ENCODE data around the gene APBA2.
"Not testable (repeated sequence)": the region's sequence is repeated elsewhere in the genome, so short reads cannot be mapped to it uniquely, and the experiment has no call there.

The APBA2 gene

DNA sequence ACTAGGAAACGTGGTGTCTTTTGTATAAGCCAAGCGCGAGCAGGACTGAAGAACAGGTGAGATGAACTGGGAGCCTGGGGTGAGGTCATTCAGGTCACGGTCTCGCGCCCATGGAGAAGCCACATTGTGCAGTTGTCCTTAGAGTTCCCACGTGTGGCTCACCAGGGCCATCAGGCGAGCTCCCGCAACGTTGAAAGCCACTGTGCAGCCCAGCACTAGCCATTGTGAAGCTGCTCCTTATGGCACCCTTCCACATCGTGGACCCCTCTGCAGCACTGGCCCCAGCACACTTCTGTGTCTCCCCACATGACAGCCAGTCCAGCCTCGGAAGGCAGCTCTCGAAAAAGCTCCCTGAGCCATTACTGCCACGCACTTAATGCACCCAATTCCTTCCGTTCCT is 7.6 kb upstream of the APBA2 start:
- DNase-seq (ENCODE audit: low read depth), result no peak

DNA sequence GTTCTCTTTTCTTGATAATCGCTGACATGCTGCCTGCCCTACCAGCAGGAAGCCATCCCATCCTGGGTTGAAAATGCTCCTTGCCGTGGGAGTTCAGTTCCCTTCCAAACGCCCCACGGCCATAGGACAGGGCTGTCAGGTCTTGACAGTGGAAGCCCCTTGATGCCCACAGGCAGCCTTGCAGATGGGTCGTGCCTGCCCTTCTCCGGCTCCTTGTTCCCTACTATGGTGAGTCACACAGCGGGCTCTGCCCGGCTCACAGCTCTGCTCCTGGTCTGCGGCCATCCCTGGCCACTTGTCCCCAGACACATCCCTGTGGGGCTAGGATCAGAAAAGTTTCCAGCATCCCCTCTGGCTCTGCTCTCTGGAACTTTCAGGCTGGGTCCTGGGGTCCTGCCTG is 6.2 kb upstream of the APBA2 start:
- DNase-seq (ENCODE audit: low read depth), result no peak

DNA sequence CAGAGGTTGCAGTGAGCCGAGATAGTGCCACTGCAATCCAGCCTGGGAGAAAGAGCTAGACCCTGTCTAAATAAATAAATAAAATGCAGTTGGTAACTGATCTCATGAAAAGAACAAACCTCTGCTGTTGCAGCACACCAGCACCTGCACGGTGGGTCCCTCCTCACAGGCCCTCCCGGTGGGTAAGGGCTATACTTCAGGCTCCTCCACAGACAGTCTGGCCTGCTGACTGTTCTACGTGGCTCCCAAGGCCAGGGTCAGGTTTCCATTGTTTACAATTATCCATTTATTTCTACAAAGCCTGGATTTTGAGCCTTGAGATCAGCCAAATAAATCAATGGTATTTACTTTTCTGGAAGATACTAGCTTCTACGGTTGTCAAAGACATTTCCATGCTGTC is 5.1 kb upstream of the APBA2 start:
- no peak for DNase-seq (ENCODE audit: low read depth)

DNA sequence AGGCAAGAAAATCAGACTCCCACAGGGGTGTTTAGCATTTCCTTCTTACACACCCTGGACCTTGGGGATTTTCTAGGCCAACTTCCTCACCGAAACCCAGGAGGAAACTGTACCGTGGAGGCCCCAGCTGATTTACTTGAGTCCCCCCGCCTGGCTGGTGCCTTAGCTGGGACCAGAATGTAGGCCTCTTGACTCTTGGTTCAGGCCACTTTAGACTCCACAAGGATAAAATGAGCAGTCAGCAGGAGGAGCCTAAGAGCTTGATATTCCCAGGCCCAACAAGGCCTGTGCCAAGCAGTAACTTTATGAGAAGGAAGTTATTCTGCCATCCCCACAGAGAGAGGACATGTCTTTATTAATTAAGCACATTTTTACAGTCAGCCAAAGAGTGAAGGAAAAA is 4.6 kb upstream of the APBA2 start:
- DNase-seq (ENCODE audit: low read depth), result no peak

DNA sequence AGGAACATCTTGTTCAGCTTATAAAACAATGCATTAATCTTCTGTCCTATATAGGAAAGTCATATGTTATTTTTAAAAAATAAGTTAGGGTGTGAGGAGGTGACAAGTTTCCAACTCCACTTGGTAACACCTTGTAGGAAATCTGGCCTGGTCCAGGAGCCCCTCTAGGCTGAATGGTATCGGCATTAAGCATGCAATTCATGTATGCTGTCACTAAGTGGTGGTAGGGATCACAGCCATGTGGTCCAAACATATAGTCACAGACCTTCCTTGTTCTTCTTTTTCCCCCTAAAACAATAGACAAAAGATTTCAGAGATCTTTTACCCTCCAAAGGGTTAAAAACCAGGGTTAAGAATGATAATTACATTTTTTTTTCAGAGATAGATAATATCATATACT is 4.2 kb upstream of the APBA2 start:
- DNase-seq (ENCODE audit: low read depth), result no peak

DNA sequence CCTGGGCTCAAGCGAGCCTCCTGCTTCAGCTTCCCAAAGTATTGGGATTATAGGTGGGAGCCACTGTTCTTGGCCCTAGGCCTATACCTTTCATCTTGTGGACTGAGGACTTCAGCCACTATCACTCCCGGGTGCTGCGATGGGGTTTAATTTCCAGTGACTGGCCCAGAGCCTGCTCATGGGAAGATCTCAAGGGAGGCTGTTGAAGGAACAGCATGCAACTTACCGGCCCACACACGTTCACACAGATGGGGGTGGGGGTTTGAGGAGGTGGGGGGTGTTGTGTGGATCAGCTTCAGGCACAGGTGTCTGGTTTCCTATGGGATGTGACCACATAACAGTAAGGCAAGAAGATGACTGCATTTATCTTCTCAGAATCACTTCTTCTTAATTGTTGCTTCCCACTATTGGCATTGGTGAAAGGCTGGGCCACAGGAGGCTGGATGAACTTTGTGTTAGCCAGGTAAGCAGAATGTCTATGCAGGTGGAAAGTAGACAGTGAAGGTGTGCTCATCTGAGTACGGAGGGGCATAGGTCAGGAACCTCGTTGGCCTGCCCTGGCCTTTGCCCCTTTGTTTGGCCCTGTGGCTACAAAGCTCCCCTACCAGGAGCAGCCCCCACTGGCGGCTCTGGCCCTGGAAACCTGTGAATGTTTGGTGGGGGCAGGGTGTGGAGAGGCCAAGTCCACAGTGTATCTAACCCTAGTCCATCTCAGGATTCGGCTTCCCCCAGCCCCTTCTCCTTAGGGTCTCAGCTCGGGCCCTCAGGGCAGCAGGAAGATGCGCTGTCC is 1.4 kb upstream of the APBA2 start:
- DNase-seq (ENCODE audit: low read depth), result no peak

DNA sequence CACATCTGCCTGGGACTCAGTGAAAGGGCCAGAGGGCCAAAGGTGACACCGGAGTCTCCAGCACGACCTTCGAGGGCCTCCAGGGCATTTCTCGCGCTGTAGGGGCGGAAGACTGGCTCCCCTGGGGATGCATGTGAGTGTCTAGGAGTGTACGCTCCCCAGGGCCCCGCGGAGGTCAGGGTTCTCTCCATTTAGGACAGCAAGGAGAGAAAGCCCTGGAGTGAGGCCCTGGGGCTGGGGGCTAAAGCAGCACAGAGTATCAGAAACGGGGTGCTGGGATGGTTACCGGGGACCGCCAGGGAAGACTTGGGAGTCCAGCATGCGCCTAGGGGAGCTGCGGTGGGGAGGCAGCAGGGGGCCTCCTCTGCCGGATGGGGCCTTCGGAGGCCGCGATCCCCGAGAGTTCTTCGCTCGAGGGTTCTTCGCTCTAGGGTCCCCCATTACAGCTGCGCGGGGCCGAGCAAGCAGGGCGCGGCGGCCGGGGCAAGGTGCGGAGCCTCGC is 595 bp upstream of the APBA2 start:
- DNase-seq (ENCODE audit: low read depth), result no peak

DNA sequence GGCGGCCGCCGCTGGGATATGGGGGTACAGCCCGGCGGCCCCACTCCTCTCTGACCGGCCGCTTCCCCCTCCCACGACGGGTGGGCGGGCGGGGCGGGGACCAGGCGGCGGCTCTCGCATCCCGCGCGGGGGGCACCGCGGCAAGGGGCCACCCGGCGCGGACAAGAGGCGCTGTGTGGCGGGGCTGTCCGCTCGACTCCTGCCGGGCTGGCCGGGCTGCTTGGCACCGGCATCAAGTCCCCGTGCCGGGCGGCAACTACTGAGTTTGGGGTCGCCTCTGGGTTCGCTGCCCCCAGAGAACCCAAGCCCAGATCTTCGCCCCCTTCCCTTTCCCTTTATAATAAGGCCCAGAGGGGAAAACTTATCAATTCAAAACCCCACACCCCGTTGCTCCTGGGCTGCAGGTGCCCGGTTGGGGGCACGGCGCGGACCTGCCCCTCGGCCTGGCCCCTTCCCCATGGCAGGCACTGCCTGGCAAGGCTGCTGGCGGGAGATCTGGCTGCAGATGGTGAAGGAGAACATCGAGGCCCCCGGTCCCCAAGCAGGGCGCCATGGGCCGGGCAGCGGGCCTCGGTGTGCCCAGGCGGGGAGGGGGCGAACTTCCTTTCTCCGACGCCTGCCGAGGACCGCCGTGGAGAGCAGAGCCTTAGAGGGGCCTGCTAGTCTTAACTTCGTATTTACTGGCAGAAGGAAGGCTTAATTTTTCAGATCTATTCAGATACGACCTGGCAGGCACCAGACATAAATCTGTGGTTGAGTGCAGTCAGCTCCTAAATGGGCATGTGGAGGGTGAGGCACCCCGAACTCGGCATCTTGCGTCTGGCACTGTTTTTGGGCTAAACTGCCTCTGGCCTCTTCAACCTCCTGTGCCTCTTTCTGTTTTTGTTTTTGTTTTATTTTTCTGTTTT is 911 bp downstream of the APBA2 start:
- no peak for DNase-seq (ENCODE audit: low read depth)

DNA sequence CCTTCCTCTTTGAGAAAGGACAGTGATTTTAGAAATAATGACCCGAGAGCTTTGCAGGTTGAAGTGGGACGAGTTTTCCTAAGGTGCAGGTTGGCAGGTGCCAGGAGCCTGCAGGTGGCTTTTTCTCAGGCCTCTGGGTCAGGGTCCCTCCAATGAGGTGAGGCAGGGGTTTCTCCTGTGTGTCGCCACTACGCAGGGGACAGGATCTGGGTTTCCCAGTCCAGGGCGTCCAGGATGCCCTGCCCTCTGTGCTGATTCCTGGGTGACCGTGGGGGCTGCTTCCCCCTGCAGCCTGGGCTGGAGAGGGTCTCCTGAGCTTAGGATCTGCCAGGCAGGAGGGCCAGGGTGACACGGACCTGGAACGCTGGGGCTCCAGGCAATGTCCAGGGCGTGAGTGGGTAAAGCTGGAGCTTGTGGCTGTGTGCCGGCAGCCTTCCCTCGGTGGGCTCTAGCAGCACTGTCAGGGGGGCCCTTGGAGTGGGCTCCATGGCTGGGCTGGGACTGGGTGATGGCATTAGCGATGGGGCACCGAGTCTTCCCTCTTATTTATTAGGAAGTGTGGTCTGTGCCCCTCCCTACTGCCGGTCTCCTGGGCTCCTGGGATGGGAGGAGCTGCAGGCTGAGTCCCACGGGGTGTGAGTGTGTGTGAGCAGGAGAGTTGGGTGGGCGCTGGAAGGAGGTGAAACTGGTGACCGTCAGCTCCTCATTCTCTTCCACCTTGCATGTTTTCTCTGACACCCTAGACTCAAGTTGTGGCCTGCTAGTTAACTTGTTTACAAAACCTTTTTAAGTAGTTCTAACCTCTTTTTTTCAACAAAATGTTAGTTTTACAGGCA is 1.8 kb downstream of the APBA2 start:
- DNase-seq (ENCODE audit: low read depth), result no peak

DNA sequence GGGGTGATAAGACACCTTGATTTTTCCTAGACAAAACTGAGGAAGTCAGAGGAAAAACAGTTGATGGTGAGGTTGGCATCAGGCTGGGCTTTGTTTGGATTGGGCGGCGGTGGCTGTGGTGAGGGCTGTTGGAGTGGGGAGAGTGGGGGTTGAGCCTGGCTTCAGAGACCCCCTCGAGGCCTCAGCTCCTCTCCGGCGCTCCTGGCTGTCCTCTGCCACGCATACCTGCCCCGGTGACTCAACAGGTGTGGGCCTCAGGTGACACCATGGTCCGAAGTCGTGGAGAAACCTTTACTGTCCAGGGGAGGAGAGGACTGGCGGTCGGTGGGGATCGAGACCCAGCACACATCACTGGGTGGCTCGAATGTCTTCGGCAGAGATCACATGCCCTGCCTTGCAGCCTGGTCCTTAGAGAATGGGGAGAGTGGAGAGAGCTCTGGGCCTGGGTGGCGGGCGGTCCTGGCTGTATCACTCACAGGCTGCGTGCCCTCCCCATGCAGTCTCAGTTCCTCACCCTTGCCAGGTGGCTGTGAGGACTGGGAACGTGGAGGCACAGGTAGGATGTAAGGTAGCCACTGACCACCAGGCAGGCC is 2.6 kb downstream of the APBA2 start:
- no peak for DNase-seq (ENCODE audit: low read depth)

DNA sequence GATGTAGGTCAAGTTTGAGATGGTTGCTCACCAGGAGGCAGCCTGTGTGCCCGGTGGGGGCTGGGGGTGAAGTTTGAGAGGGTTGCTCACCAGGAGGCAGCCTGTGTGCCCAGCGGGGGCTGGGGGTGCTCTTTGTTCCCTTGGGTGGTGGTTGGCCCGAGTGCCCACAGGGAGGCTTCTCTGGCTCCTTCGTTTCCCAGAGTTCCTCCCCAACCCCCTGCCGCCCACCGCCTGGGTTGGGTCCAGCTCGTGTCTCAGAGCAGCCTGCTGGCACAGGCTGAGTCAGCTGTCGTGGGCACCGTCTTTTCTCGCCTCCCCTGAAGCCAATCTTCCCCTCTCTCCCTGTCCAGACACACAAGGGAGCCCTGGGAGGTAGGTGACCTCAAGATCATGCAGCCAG is 3.1 kb downstream of the APBA2 start:
- no peak for DNase-seq (ENCODE audit: low read depth)

DNA sequence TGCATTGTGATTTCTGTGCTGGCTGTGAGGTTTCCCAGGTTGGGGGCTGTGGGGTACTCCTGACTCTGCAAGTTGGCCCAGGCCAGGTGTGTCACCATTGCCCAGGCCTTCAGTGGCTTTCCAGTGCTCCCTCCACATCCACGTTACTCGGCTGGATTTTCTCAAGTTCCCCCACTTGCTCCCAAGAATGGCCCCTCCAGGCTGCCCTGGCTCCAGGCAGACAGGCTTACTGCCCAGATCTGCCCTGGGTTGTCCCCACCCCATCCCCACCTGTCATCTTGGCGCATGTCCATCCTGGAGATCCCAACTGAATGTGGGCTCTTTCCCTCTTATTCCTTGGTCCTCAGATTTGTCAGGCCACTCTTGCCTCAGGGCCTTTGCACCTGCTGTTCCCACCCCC is 3.6 kb downstream of the APBA2 start:
- DNase-seq (ENCODE audit: low read depth), result no peak

DNA sequence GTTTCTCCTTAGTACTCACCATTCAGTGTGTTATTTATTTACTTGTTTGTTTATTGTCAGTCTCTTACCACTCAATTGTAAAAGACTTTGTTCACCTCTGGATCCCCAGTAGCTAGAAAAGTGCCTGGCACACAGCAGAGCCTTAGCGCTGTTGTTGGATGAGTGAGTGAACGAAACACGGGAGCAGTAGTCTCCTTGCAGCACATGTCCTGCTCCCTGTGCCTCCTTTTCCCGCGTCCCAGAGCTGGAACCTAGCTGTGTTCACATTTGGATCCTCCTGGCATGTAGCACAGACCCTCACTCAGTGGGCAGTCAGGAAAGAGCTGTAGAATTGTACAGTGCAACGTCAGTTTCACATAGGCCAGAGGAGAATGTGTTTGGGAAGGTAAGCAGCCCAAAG is 4.1 kb downstream of the APBA2 start:
- DNase-seq (ENCODE audit: low read depth), result not testable (repeated sequence)

DNA sequence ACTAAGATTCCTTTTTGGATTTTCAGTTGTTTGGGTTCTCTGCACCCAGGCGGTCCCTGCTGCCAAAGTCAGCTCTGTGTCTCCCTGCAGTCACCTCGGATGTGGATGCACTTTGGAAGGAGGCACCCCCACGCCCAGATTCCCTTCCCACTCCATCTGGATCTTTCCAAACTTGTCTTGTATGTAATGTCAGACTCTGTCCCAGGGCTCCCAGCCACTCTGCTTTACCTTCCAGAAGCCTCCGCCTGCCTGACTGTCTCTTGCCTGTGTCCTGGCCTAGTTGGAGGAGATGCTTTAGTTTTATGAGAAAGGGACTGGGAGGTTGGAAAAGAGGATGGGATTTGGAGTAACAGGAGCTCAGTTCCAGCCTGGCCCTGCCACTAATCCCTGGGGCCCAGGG is 4.5 kb downstream of the APBA2 start:
- not testable (repeated sequence) for DNase-seq (ENCODE audit: low read depth)

DNA sequence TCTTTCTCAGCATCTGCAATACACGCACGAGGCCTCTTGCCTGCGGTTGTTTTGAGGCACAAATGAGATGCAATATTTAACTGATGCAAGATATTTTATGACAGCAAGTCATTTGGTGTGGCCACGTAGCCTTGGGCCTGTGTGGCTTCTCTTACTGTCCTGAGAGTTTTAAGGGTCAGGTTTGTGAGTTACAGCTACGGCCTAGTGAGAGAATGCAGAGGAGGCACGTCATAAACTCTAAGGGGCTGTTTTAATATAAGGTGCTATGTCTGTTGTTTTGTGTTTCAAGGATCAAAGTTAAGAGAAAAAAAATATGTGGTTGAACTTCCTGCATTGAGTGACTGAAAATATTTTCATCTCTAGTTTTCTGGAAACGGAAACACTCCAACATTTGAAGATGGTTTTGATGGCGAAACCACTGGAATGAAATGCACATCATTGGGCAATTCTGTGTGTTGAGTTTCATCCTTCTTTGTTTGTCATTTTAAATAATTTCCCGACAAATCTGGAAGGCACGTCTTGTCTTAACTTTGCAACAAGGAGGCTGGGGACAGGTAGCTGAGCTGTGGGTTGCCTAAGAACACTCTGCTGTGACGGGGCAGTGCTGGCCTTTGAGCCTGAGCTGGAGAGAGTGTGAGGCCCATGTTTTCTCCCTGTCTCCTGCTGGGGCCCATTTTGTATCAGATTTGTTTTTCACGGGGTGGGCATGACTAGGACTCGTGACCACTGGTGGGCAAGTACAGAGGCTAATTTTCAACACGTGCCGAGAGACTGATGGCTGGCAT is 5.1 kb downstream of the APBA2 start:
- no peak for DNase-seq (ENCODE audit: low read depth)

DNA sequence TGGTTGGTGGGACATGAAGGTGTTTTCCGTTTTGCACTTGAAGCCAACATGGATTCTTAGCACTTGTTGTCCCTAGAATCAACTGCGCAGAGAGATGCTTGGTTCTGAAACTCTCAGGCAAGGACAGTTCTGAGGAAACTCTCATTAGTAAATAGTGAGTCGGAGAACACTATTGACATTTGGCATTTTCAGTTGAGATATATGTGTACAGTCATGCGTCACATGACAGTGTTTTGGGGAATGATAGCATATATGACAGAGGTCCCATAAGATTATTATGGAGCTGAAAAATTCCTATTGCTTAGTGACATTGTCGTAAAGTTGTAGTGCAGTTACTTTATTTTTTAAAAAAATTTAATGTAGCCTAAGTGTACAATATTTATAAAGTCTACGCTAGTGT is 5.8 kb downstream of the APBA2 start:
- no peak for DNase-seq (ENCODE audit: low read depth)

DNA sequence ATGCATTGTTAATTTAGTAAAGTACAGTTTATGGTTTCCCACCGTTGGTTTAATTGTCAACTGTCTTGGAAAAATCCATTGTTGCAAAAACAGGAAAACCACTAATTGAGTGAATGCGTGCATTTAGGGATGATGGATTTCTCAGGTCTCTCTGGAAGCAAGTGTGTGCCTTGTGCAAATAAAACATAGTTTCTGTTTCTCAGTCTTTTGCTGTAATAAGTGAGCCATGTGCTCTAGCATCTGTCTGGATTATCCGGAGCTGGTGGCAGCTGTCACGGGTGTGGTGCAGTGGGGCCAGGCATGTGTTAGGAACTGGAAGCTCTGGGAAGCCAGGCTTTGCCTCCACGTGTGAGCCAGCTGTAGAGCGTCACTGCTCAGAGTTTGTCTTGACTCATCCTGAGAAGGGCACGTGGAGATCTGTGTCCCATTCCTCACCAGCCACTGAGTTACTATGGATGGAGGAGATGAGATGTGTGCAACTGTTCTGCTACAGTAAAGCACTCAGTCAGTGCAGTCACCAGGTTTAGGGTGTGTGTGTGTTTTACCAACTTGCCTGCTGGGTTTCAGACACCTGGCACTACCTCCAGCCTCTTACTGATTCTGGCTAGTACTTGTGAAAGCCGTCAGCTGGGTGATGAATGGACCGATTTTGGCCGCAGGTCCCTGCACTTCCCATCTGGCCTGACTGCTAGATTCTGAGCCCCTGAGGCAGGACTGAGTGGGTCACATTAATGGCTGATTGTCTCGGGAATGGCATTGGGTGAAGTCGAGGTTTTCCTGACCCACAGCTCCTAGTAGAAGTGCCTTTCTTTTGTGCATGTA is 7.2 kb downstream of the APBA2 start:
- DNase-seq (ENCODE audit: low read depth), result no peak

DNA sequence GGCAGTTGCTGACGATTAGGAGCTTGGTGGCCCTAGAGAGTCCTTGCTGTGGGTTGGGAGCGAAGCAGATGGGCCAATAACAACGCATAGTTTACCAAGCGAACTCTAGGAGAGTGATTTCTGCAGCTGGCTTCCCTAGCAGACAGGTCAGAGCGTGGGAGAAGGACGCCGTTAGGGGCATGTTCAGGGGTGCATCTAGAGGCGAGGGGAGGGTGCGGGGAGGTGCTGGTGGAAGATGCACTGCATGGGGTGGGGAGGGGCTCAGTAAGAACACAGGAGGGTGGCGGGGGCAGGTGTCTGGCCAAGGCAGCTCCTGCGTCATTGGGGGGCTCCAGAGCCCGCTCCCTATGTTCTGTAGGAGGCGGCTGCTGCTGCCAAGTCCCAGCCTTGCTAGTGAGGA is 8.9 kb downstream of the APBA2 start:
- DNase-seq (ENCODE audit: low read depth), result no peak

DNA sequence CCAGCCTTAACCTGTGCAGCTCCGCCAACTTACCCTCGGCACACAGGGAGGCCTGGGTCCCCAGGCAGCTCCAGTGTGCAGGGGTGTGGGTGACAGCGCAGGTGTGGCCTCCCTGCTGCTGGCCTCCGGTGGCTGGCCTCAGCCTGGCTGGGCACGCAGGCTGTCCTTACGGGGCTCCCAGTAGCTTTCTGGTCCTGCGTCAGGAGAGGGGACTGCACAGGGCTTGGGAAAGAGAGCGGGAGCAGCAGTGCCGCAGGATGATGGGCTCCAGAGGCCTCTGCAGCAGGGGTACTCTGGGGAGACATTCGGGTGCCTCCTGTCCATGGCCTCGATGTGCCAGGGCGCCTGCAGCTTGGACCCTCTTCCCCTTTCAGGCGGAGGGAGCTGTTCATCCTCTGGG is 9.4 kb downstream of the APBA2 start:
- no peak for DNase-seq (ENCODE audit: low read depth)

DNA sequence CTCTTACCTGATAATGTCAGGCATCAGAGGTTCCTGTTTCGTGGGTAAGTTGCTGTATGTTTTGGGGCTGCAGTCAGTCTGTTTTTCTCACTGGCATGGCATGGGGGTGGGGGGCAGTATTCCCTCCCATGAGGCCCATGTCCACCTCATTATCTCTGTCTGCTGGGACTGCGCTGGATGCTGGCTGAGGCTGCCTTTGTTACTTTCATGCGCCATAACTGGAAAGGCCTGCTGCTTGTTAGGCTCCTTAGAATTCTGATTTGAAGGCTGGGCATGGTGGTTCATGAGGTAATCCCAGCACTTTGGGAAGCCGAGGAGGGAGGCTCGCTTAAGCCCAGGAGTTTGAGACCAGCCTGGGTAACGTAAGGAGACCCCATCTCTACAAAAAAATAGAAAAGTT is 9.8 kb downstream of the APBA2 start:
- no peak for DNase-seq (ENCODE audit: low read depth)
